Neural cell (in vitro differentiated cells): ENCODE data around the gene KIF27. TPM values are rescaled to one million over a fixed set of nuclear protein-coding genes. Genes with fewer than 3 reads are reported as not detected.

Experiments used
- H2AFZ ChIP-seq: fragments of 200-600, 300-800 bp; sonication (generic), shearing (Covaris generic); 2 replicates; pipeline ENCODE4 v1.6.0; 2014; ENCODE audit warnings: low read depth, mild to moderate bottlenecking, antibody characterized with exemption, low read length, moderate library complexity
- H3F3A ChIP-seq: fragments of 200-600 bp; shearing (Covaris generic); 2 replicates; pipeline ENCODE4 v1.6.1; 2016; ENCODE audit warnings: mild to moderate bottlenecking, moderate library complexity, mixed read lengths, antibody characterized with exemption, low read length; ENCODE audit not compliant: insufficient read depth, poor library complexity, severe bottlenecking
- H3K27ac ChIP-seq: fragments of 200-600, 300-800 bp; sonication (generic), shearing (Covaris generic); 2 replicates; pipeline ENCODE4 v1.5.1; 2014; ENCODE audit warnings: mild to moderate bottlenecking, low read length, moderate library complexity
- H3K27me3 ChIP-seq: fragments of 300-800, 200-600 bp; sonication (generic), shearing (Covaris generic); 2 replicates; pipeline ENCODE4 v1.6.0; 2014; ENCODE audit warnings: mild to moderate bottlenecking, low read depth, low read length, moderate library complexity; ENCODE audit not compliant: insufficient read depth
- H3K36me3 ChIP-seq: fragments of 300-800, 200-600 bp; sonication (generic), shearing (Covaris generic); 2 replicates; pipeline ENCODE4 v1.5.1; 2014; ENCODE audit warnings: mild to moderate bottlenecking, antibody characterized with exemption, low read length, moderate library complexity; ENCODE audit not compliant: insufficient read depth
- H3K4me2 ChIP-seq: fragments of 300-800, 200-600 bp; sonication (generic), shearing (Covaris generic); 2 replicates; pipeline ENCODE4 v1.6.0; 2014; ENCODE audit warnings: mild to moderate bottlenecking, low read length
- H3K4me3 ChIP-seq: fragments of 300-800, 200-600 bp; sonication (generic), shearing (Covaris generic); 2 replicates; pipeline ENCODE4 v1.5.1; 2014; ENCODE audit warnings: mild to moderate bottlenecking, low read length, moderate library complexity
- H3K79me2 ChIP-seq: fragments of 200-600 bp; shearing (Covaris generic); replicated peaks from 2 replicates; pipeline ENCODE4 v1.6.0; 2014; ENCODE audit warnings: mild to moderate bottlenecking, low read length, moderate library complexity; ENCODE audit not compliant: insufficient read depth
- H3K9ac ChIP-seq: fragments of 300-800, 200-600 bp; sonication (generic), shearing (Covaris generic); 2 replicates; pipeline ENCODE4 v1.6.1; 2016; ENCODE audit warnings: mild to moderate bottlenecking, low read length, mixed read lengths
- H3K9me2 ChIP-seq: fragments of 200-600 bp; shearing (Covaris generic); 2 replicates; pipeline ENCODE4 v1.6.1; 2016; ENCODE audit warnings: mild to moderate bottlenecking, low read length, mixed read lengths; ENCODE audit not compliant: insufficient read depth
- H3K9me3 ChIP-seq: fragments of 200-600, 300-800 bp; sonication (generic), shearing (Covaris generic); 2 replicates; pipeline ENCODE4 v1.6.1; 2016; ENCODE audit warnings: mild to moderate bottlenecking, mixed run types, low read length, moderate library complexity, mixed read lengths
- H4K20me1 ChIP-seq: fragments of 200-600 bp; shearing (Covaris generic); 2 replicates; pipeline ENCODE4 v1.6.1; 2016; ENCODE audit warnings: mild to moderate bottlenecking, mixed run types; ENCODE audit not compliant: insufficient read depth
- EP300 ChIP-seq: fragments of 450-650 bp; conservative IDR thresholded peaks from 2 replicates; pipeline ENCODE4 v1.6.1; 2014; ENCODE audit warnings: antibody characterized with exemption, mild to moderate bottlenecking, moderate library complexity; ENCODE audit not compliant: poor library complexity, severe bottlenecking
- EZH2 ChIP-seq: fragments of 200-600, 300-800 bp; shearing (Covaris generic), sonication (generic); IDR thresholded peaks from 2 replicates; pipeline ENCODE4 v1.6.1; 2014; ENCODE audit warnings: antibody characterized with exemption, low read length, borderline replicate concordance, mild to moderate bottlenecking; ENCODE audit not compliant: insufficient read depth, poor library complexity, severe bottlenecking
- MXI1 ChIP-seq: fragments of 450-650 bp; conservative IDR thresholded peaks from 2 replicates; pipeline ENCODE4 v1.6.1; 2014; ENCODE audit warnings: antibody characterized with exemption, mild to moderate bottlenecking; ENCODE audit not compliant: poor library complexity, severe bottlenecking
- POLR2AphosphoS5 ChIP-seq: IDR thresholded peaks from 2 replicates; pipeline ENCODE4 v1.6.1; 2012
- RAD21 ChIP-seq: fragments of 450-650 bp; conservative IDR thresholded peaks from 2 replicates; pipeline ENCODE4 v1.6.1; 2014; ENCODE audit warnings: antibody characterized with exemption, mild to moderate bottlenecking, moderate library complexity
- SMC3 ChIP-seq: fragments of 450-650 bp; conservative IDR thresholded peaks from 2 replicates; pipeline ENCODE4 v1.6.1; 2014; ENCODE audit warnings: antibody characterized with exemption, mild to moderate bottlenecking, moderate library complexity; ENCODE audit not compliant: poor library complexity
- TAF1 ChIP-seq: IDR thresholded peaks from 2 replicates; pipeline ENCODE4 v1.6.1; 2012; ENCODE audit warnings: low read depth
- polyA plus RNA-seq: library from polyadenylated mRNA; depleted of rRNA; stranded (reverse); fragments of >200 nt; gene quantifications from 2 replicates; pipeline ENCODE4 v1.2.3, GENCODE V29; 2014
- TF ChIP-seq, protein P1 (sequence below): IDR thresholded peaks from 2 replicates; pipeline ENCODE4 v1.6.1; 2012; ENCODE audit warnings: borderline replicate concordance
- TF ChIP-seq, protein P2 (sequence below): fragments of 450-650 bp; IDR thresholded peaks from 2 replicates; pipeline ENCODE4 v1.5.1; 2014; ENCODE audit warnings: antibody characterized with exemption, mild to moderate bottlenecking, moderate library complexity; ENCODE audit not compliant: poor library complexity, severe bottlenecking

The KIF27 gene
- polyA plus RNA-seq, 1 donor from 2014 or later, result 7.1 TPM

DNA sequence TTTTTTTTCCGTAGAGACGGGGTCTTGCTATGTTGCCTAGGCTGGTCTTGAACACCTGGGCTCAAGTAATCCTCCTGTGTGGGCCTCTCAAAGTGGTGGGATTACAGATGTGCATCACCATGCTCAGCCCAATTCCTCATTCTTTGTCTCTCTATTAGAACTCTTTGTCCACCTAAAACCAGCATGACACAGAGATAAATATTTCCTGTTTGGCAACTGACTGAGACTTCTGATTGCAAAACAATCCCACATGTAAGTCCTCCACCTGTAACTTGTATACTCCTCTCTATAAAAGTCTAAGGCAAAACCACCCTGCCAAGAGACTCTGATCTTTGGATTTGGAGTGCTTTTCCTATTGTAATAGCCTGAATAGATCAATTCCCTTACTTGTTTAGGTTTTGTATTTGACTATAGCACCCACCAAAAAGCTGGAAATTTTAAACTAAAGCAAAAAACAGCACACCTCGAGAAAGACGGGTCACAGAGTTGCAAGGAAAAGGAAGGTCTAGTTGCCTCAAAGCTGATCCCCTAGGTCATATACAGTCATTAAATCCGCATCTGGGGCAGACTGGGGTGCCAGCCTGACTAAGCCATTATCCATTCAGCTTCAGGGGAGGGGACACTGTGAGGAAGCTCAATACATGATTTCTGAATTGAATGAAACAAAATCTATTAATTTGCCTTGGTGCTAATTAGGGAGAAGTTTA lies 13.5 kb upstream of the KIF27 start:
- H3K36me3 ChIP-seq, result no peaks in the 10 kb centered on the region
- no peaks in the 10 kb centered on the region for H3K79me2 ChIP-seq
- no peaks in the 10 kb centered on the region for H3F3A ChIP-seq
- no peak for TF ChIP-seq TAF1
- TF ChIP-seq POLR2AphosphoS5, result no peak
- TF ChIP-seq, protein P1, sequence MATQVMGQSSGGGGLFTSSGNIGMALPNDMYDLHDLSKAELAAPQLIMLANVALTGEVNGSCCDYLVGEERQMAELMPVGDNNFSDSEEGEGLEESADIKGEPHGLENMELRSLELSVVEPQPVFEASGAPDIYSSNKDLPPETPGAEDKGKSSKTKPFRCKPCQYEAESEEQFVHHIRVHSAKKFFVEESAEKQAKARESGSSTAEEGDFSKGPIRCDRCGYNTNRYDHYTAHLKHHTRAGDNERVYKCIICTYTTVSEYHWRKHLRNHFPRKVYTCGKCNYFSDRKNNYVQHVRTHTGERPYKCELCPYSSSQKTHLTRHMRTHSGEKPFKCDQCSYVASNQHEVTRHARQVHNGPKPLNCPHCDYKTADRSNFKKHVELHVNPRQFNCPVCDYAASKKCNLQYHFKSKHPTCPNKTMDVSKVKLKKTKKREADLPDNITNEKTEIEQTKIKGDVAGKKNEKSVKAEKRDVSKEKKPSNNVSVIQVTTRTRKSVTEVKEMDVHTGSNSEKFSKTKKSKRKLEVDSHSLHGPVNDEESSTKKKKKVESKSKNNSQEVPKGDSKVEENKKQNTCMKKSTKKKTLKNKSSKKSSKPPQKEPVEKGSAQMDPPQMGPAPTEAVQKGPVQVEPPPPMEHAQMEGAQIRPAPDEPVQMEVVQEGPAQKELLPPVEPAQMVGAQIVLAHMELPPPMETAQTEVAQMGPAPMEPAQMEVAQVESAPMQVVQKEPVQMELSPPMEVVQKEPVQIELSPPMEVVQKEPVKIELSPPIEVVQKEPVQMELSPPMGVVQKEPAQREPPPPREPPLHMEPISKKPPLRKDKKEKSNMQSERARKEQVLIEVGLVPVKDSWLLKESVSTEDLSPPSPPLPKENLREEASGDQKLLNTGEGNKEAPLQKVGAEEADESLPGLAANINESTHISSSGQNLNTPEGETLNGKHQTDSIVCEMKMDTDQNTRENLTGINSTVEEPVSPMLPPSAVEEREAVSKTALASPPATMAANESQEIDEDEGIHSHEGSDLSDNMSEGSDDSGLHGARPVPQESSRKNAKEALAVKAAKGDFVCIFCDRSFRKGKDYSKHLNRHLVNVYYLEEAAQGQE, result no peak
- no peak for TF ChIP-seq RAD21
- TF ChIP-seq SMC3, result no peak
- no peak for TF ChIP-seq MXI1
- TF ChIP-seq EP300, result no peak
- TF ChIP-seq, protein P2, sequence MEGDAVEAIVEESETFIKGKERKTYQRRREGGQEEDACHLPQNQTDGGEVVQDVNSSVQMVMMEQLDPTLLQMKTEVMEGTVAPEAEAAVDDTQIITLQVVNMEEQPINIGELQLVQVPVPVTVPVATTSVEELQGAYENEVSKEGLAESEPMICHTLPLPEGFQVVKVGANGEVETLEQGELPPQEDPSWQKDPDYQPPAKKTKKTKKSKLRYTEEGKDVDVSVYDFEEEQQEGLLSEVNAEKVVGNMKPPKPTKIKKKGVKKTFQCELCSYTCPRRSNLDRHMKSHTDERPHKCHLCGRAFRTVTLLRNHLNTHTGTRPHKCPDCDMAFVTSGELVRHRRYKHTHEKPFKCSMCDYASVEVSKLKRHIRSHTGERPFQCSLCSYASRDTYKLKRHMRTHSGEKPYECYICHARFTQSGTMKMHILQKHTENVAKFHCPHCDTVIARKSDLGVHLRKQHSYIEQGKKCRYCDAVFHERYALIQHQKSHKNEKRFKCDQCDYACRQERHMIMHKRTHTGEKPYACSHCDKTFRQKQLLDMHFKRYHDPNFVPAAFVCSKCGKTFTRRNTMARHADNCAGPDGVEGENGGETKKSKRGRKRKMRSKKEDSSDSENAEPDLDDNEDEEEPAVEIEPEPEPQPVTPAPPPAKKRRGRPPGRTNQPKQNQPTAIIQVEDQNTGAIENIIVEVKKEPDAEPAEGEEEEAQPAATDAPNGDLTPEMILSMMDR, result no peak
- no peak for TF ChIP-seq EZH2
- no peak overlapping the region for H3K9ac ChIP-seq
- no peak overlapping the region for H3K27ac ChIP-seq
- H3K4me3 ChIP-seq, result no peak overlapping the region
- H3K4me2 ChIP-seq, result no peak overlapping the region
- H3K9me3 ChIP-seq, result no peaks in the 10 kb centered on the region
- no peaks in the 10 kb centered on the region for H4K20me1 ChIP-seq
- H3K9me2 ChIP-seq, result no peaks in the 10 kb centered on the region
- H2AFZ ChIP-seq, result no peak overlapping the region
- no peaks in the 10 kb centered on the region for H3K27me3 ChIP-seq

DNA sequence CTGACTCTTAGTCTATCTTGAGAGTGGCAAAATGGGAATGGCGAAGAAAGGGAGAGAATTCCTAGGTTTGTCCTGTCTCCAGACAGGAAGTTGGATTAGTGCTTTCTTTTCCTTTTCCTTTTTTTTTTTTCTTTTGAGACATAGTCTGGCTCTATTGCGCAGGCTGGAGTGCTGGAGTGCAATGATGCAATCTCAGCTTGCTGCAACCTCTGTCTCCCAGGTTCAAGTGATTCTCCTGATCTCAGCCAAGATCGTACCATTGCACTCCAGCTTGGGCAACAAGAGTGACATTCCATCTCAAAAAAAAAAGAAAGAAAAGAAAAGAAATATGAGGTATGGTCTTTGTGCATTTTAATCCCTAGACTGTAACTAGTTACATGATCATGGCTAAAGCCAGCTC lies 12.6 kb upstream of the KIF27 start:
- H2AFZ ChIP-seq, result no peak overlapping the region

More for the DNA sequence above, 12.6 kb upstream of the KIF27 start:
- H3K36me3 ChIP-seq, result no peaks in the 10 kb centered on the region
- H3K9me3 ChIP-seq, result no peaks in the 10 kb centered on the region
- no peak overlapping the region for H3K4me2 ChIP-seq
- H3K9ac ChIP-seq, result no peak overlapping the region
- no peaks in the 10 kb centered on the region for H4K20me1 ChIP-seq
- H3F3A ChIP-seq, result no peaks in the 10 kb centered on the region
- TF ChIP-seq TAF1 (no peak), SMC3 (no peak), EP300 (no peak), MXI1 (no peak), RAD21 (no peak), EZH2 (no peak), POLR2AphosphoS5 (no peak)
- TF ChIP-seq, protein P2, result no peak
- TF ChIP-seq, protein P1, result no peak
- no peaks in the 10 kb centered on the region for H3K9me2 ChIP-seq
- H3K27ac ChIP-seq, result no peak overlapping the region
- no peaks in the 10 kb centered on the region for H3K27me3 ChIP-seq
- H3K79me2 ChIP-seq, result no peaks in the 10 kb centered on the region
- H3K4me3 ChIP-seq, result no peak overlapping the region
